H9 (cell line): ENCODE data around the gene PDZD7. TPM values are rescaled to one million over a fixed set of nuclear protein-coding genes. Genes with fewer than 3 reads are reported as not detected.

Experiments used
- DNase-seq: peaks from one replicate; pipeline ENCODE4 v3.0.0-alpha.2; 2017
- H2AFZ ChIP-seq: one replicate; pipeline ENCODE4 v1.6.1; 2013; ENCODE audit warnings: mild to moderate bottlenecking, low read length, control low read depth, moderate library complexity
- H2AK5ac ChIP-seq: 2 replicates; pipeline ENCODE4 v1.6.1; 2013; ENCODE audit warnings: low read length, control low read depth, mixed read lengths; ENCODE audit not compliant: insufficient read length
- H2BK120ac ChIP-seq: one replicate; pipeline ENCODE4 v1.6.1; 2013; ENCODE audit warnings: low read depth, mild to moderate bottlenecking, low read length, control low read depth, inconsistent platforms; ENCODE audit not compliant: poor library complexity, severe bottlenecking
- H2BK12ac ChIP-seq: 2 replicates; pipeline ENCODE4 v1.6.1; 2013; ENCODE audit warnings: low read length, control low read depth, mixed read lengths, low read depth; ENCODE audit not compliant: insufficient read length
- H2BK15ac ChIP-seq: 2 replicates; pipeline ENCODE4 v1.6.1; 2013; ENCODE audit warnings: low read depth, low read length, control low read depth
- H2BK20ac ChIP-seq: one replicate; pipeline ENCODE4 v1.6.1; 2013; ENCODE audit warnings: low read depth, mild to moderate bottlenecking, low read length, control low read depth, inconsistent platforms; ENCODE audit not compliant: poor library complexity, severe bottlenecking
- H2BK5ac ChIP-seq: 2 replicates; pipeline ENCODE4 v1.6.1; 2013; ENCODE audit warnings: low read length, control low read depth, mixed read lengths; ENCODE audit not compliant: insufficient read length
- H3K14ac ChIP-seq: 2 replicates; pipeline ENCODE4 v1.6.1; 2013; ENCODE audit warnings: low read length, control low read depth; ENCODE audit not compliant: insufficient read depth
- H3K18ac ChIP-seq: 2 replicates; pipeline ENCODE4 v1.6.1; 2013; ENCODE audit warnings: low read depth, mild to moderate bottlenecking, mixed read lengths, low read length, control low read depth; ENCODE audit not compliant: insufficient read length
- H3K23ac ChIP-seq: 2 replicates; pipeline ENCODE4 v1.6.1; 2013; ENCODE audit warnings: low read length, control low read depth, mixed read lengths, low read depth; ENCODE audit not compliant: insufficient read length
- H3K23me2 ChIP-seq: 2 replicates; pipeline ENCODE4 v1.6.1; 2013; ENCODE audit warnings: low read depth, mild to moderate bottlenecking, mixed read lengths, low read length, control low read depth; ENCODE audit not compliant: insufficient read length, poor library complexity, severe bottlenecking
- H3K27ac ChIP-seq: 2 replicates; pipeline ENCODE4 v1.5.1; 2013; ENCODE audit warnings: low read length, control low read depth, mixed read lengths, low read depth; ENCODE audit not compliant: insufficient read length
- H3K27me3 ChIP-seq: 2 replicates; pipeline ENCODE4 v1.6.1; 2013; ENCODE audit warnings: low read length, control low read depth, inconsistent platforms; ENCODE audit not compliant: insufficient read depth
- H3K4ac ChIP-seq: 2 replicates; pipeline ENCODE4 v1.6.1; 2013; ENCODE audit warnings: low read depth, mild to moderate bottlenecking, control low read depth, inconsistent platforms, low read length, moderate library complexity
- H3K4me1 ChIP-seq: 2 replicates; pipeline ENCODE4 v1.6.1; 2013; ENCODE audit warnings: low read length, control low read depth, inconsistent platforms; ENCODE audit not compliant: insufficient read depth
- H3K4me2 ChIP-seq: 2 replicates; pipeline ENCODE4 v1.6.1; 2013; ENCODE audit warnings: low read length, control low read depth, mixed read lengths; ENCODE audit not compliant: insufficient read length, insufficient read depth
- H3K56ac ChIP-seq: 2 replicates; pipeline ENCODE4 v1.6.1; 2013; ENCODE audit warnings: low read depth, mild to moderate bottlenecking, mixed read lengths, low read length, control low read depth; ENCODE audit not compliant: insufficient read length
- H3K79me1 ChIP-seq: 2 replicates; pipeline ENCODE4 v1.6.1; 2013; ENCODE audit warnings: low read depth, mild to moderate bottlenecking, moderate library complexity, low read length, control low read depth, inconsistent platforms; ENCODE audit not compliant: insufficient read depth, poor library complexity, severe bottlenecking
- H3K79me2 ChIP-seq: 2 replicates; pipeline ENCODE4 v1.6.1; 2013; ENCODE audit warnings: low read length, control low read depth, inconsistent platforms; ENCODE audit not compliant: insufficient read depth
- H3K9ac ChIP-seq: 2 replicates; pipeline ENCODE4 v1.6.1; 2013; ENCODE audit warnings: low read length, control low read depth, mixed read lengths; ENCODE audit not compliant: insufficient read length; ENCODE audit errors: extremely low read depth
- H3K9me3 ChIP-seq: one replicate; pipeline ENCODE4 v1.6.1; 2013; ENCODE audit warnings: low read depth, low read length, inconsistent platforms; ENCODE audit not compliant: control insufficient read depth
- H3T11ph ChIP-seq: one replicate; pipeline ENCODE4 v1.6.1; 2013; ENCODE audit warnings: mild to moderate bottlenecking, low read length, control low read depth, inconsistent platforms
- H4K20me1 ChIP-seq: one replicate; pipeline ENCODE4 v1.6.1; 2013; ENCODE audit not compliant: control insufficient read depth, insufficient read length, insufficient read depth
- H4K5ac ChIP-seq: 2 replicates; pipeline ENCODE4 v1.6.1; 2013; ENCODE audit warnings: low read depth, mild to moderate bottlenecking, mixed read lengths, low read length, control low read depth; ENCODE audit not compliant: insufficient read length
- H4K8ac ChIP-seq: replicated peaks from 2 replicates; pipeline ENCODE4 v1.6.1; 2013; ENCODE audit warnings: low read length, control low read depth, mixed read lengths, low read depth; ENCODE audit not compliant: insufficient read length
- H4K91ac ChIP-seq: 2 replicates; pipeline ENCODE4 v1.6.1; 2013; ENCODE audit warnings: low read depth, mild to moderate bottlenecking, moderate library complexity, mixed read lengths, low read length, control low read depth; ENCODE audit not compliant: insufficient read length
- H3K27ac Mint-ChIP-seq, 3 experiments: 2 replicates in 2 of 3; 3 replicates in 1 of 3; pipeline ENCODE4 v1.8.0; 2020 to 2021; ENCODE audit warnings: mixed read lengths in 3 of 3, mild to moderate bottlenecking in 1 of 3, moderate library complexity in 1 of 3
- H3K27me3 Mint-ChIP-seq: 2 replicates; pipeline ENCODE4 v1.8.0; 2021; ENCODE audit warnings: low read depth, mild to moderate bottlenecking, moderate library complexity, mixed read lengths
- H3K36me3 Mint-ChIP-seq, 3 experiments: 2 replicates in 2 of 3; 3 replicates in 1 of 3; pipeline ENCODE4 v1.8.0; 2020 to 2021; ENCODE audit warnings: low read depth in 3 of 3, mixed read lengths in 3 of 3; ENCODE audit not compliant: insufficient read depth in 1 of 3
- H3K4me1 Mint-ChIP-seq, 2 experiments: 2 replicates each; pipeline ENCODE4 v1.8.0; 2020; ENCODE audit warnings: mixed read lengths in 2 of 2
- H3K4me3 Mint-ChIP-seq, 2 experiments: 2 replicates in 1 of 2; 3 replicates in 1 of 2; pipeline ENCODE4 v1.8.0; 2020 to 2021; ENCODE audit warnings: mild to moderate bottlenecking in 2 of 2, mixed read lengths in 2 of 2, moderate library complexity in 1 of 2
- H3K9me3 Mint-ChIP-seq, 2 experiments: 2 replicates in 1 of 2; 3 replicates in 1 of 2; pipeline ENCODE4 v1.8.0; 2020; ENCODE audit warnings: mild to moderate bottlenecking in 2 of 2, mixed read lengths in 2 of 2, moderate library complexity in 1 of 2
- CTCF ChIP-seq: fragments of 200-600 bp; sonication (generic); conservative IDR thresholded peaks from 3 replicates; pipeline ENCODE4 v1.8.0; 2021; ENCODE audit warnings: antibody characterized with exemption, mild to moderate bottlenecking
- WGBS: extraction: QIAGEN DNeasy Blood & Tissue Kit; methylation state at CpG from one replicate; pipeline ENCODE4 v1.1.7; 2013; ENCODE audit warnings: missing lambda C conversion rate, low lambda C conversion rate, mixed read lengths; ENCODE audit not compliant: insufficient read length; ENCODE audit errors: extremely low coverage; 5-methylcytosine and 5-hydroxymethylcytosine counted together
- total RNA-seq: library from RNA; stranded (reverse); gene quantifications from 2 replicates; pipeline ENCODE4 v1.2.1, GENCODE V29; 2021

The PDZD7 gene
- total RNA-seq, 1 experiment from 2014 or later: 2.0 TPM

GRCh38 chr10:101071267-101071884 lies 40.4 kb upstream of the PDZD7 start:
- Histone ChIP-seq H3K4me1 (peaks cover 2% of the 10 kb centered on the region; the same call in 1 of the 2 replicates), H2BK5ac (no peak overlapping the region), H2AFZ (no peak overlapping the region), H3K9me3 (no peaks in the 10 kb centered on the region), H3K23me2 (peaks cover 16% of the 10 kb centered on the region), H3K79me1 (no peaks in the 10 kb centered on the region), H3K56ac (no peak overlapping the region), H2BK12ac (no peak overlapping the region), H3K79me2 (no peaks in the 10 kb centered on the region), H3K27ac (no peak overlapping the region), H3K4me2 (no peak overlapping the region), H3K18ac (no peak overlapping the region), H4K91ac (no peak overlapping the region), H3T11ph (no peak overlapping the region), H3K27me3 (peaks cover 13% of the 10 kb centered on the region; the same call in 1 of the 2 replicates), H2AK5ac (no peak overlapping the region), H3K23ac (no peak overlapping the region), H4K8ac (no peak overlapping the region), H4K5ac (no peak overlapping the region), H2BK20ac (no peak overlapping the region), H4K20me1 (no peaks in the 10 kb centered on the region), H2BK15ac (no peak overlapping the region), H2BK120ac (no peak overlapping the region), H3K9ac (no peak overlapping the region), H3K4ac (no peak overlapping the region), H3K14ac (no peak overlapping the region)
- Mint-ChIP-seq H3K4me3 (no peak overlapping the region), H3K27ac (no peak overlapping the region), H3K27me3 (peaks cover 67% of the 10 kb centered on the region), H3K36me3 (no peaks in the 10 kb centered on the region), H3K4me1 (peaks cover 17 to 36% of the 10 kb centered on the region in 2 experiments), H3K9me3 (no peaks in the 10 kb centered on the region; a peak in 1 of 5 replicates)
- DNase-seq: no peak
- no CpG with 5 or more reads among the region's 6 CpGs for WGBS
- no peak for TF ChIP-seq CTCF
